HL-60/S4 treated with retinoic acid at 250 ng/mL for 4 days and 3 days (cell line): ENCODE data around the gene CEPT1.

Experiments
- in situ Hi-C: fragments of 300-500 bp; cut with MboI; formaldehyde crosslinking; loops from 2 replicates; pipeline ENCODE4 v1.7.0; 2022; ENCODE audit warnings: low sequenced_read_pairs

The CEPT1 gene

DNA sequence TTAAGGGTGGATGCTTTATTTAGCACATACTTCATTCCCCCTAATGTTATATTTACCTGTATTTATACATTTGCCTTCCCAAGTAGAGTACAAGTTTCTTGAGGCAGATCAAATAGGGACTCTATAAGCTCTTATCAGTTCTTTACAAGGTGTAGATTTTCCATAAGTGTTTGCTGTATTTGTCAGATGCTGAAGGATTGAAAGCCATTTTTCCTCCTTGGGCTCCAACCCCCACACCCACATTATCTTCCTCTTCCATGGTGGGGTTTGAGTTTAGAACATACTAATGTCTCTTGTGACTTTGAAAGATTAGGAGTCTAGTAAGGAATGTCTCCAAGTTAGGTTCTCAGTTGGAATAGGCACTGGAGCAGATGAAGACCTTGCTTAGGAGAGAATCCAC, 85.1 kb downstream of the CEPT1 start:
- in situ Hi-C loops = no loop called here

DNA sequence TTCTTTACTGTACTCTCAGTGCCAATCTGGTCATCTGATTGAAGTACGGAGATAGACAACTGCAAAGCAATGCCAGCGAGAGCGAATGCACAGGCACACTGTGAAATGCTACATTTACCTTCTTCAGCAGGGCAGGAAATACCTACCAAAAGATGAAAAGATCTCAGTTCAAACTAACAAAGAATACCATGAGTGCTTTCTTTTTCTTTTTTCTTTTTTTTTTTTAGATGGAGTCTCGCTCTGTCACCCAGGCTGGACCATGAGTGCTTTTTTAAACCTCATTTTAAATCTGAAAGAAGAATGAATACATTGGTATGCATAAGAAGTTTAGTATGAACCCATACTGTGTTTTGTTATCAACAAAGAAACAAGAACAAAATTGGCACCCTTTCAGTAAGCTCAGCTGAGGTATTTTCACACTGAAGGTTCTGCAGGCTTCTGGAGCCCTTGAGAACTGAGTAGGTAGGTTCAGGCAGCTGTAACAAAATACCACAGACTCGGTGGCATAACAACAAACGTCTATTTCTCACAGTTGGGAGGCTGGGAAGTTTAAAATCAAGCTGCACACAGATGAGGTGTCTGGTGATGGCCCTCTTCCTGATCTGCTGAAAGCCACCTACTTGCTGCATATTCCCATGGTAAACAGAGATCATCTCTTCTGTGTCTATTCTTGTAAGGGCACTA, 85.8 kb downstream of the CEPT1 start:
- in situ Hi-C loops = no loop called here

DNA sequence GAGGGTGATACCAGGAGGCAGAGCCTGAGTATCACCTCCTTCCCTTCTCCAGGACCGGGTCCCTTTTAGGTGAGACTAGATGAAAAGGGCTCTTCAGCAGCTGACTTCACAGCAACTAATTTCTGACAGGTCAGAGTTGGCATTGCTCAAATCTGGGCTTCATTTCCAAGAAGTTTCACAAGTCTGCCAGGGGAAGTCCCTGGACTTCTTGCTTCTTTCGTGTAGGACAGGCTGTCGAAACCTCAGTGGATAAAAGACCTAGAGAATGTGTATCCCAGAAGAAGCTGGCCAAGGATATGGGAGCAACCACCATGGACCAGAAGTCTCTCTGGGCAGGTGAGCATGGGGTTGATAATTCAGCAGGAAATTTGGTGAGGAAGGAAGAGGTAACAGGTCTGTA, 87.4 kb downstream of the CEPT1 start, which contains the start of gene CHI3L2:
CHI3L2 (plus strand) TSS at position 280 of the 400 bp plus-strand sequence; CDS start at position 297, 17 bp downstream.
- in situ Hi-C loops = no loop called here

DNA sequence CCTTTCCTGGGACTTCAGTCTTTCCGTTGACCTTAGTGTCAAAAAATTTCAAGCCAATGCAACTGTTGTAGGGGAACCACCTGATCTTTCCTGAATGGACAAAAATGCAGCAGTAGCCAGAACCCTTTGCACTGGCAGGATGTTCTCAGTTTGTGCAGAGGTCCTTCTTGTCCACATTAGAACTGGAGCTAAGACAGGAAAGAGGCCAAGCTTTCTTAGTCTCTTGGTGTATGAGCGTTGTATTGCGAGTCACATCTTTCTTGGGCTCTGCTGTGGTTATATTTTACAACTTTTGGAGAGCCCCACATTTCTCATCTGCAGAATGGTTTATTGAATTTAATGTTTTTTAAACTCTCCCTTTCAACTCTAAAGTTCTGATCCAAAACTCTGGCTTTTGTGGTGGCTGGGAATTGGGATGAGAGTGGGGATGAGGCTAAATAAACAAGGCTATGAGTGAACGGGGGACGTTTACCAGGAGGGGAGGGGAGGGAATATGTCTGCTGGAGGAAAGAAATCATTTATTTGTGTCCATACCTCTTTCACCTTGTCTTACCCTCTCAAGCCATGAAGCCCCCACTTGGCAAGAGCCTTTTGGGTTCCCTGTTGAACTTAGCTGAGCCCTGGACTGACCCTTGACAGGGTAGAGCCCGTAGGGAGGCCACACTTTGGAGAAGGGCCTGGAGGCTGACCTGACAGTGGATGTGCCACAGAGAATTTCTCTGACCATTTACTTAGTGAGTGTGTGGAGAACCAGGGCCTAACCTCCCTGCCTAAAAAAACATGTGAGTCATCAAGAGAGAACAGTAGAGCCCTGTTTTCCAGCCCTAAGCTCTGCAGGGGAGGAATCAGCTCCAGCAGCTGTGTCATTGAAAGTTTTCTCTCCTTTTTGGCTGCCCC, 88.1 kb downstream of the CEPT1 start:
- in situ Hi-C loops = no loop called here

DNA sequence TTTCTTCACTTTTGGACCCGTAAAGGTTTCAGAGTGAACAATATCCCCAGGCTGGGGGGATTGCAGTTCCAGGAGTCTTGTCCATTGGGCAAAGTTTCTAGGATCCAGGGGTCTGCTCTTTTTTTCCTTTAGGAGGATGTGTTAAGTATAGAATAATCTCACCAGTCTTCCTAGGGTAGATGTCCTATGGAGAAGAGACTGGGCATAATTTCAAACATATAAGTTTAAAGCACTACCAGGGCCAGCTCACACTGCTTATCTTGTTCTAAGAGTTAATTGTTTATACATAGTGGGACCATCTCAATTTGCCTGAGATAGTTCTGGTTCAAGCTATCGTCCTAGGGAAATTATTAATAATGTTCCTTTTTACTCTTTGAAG, 88.7 kb downstream of the CEPT1 start:
- in situ Hi-C loops = no loop called here

DNA sequence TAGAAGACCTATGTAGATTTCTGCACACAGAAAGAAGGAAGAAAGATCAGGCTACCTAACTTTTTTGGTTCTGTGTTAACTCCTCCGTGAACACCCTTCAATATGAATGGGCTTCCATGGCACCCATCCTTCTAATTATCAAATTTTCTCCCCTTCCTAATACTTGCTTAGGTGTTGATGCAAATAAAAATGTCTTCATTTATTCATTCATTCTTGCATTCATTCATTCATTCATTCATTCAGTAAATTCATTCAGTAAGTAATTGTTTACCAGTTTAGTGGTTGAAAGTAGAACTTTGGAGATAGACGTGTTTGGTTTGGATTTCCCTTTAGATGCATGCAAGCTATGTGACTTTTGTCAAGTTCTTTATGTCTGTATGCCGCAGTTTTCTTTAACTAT, 92.1 kb downstream of the CEPT1 start:
- in situ Hi-C loops = no loop called here

DNA sequence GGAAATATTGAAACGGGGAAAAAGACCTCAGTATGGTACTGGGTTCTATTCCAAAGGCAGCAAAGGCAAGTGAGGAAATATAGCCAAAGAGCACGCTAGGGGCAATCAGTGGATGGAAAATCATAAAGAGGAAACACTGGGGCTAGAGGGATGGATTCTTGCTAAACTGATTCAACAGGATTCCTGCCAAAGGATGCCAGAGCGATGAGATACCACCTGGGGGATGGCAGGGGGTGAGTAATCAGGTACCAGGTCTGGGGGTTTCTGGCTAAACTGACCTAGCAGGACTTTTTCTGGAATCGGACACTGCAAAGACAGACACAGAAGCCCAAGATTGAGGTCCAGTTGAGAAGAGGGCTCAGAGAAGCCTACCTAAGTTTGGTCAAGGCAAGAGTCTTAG, 94.2 kb downstream of the CEPT1 start:
- in situ Hi-C loops = no loop called here
